Central memory CD8-positive, alpha-beta T cell (primary cell): Measurements from ENCODE around the gene PRSS1.
"Not testable (repeated sequence)": the region's sequence is repeated elsewhere in the genome, so short reads cannot be mapped to it uniquely, and the experiment has no call there.

Experiments used
- ATAC-seq: fragments of 150-1000 bp; cut with Tn5 transposase; replicated peaks from 2 replicates; pipeline ENCODE4 v1.10.0; 2022; ENCODE audit warnings: mild to moderate bottlenecking, moderate FRiP score, moderate number of reproducible peaks; ENCODE audit not compliant: poor library complexity, severe bottlenecking; ENCODE audit errors: extremely low read depth
- DNase-seq, 2 donors: peaks; one replicate each; pipeline ENCODE4 v3.0.0; 2021; ENCODE audit warnings: low spot score in 2 of 2
- H3K27ac Mint-ChIP-seq: one replicate; pipeline ENCODE4 v1.8.0; 2022; ENCODE audit warnings: low read depth, mild to moderate bottlenecking, moderate library complexity, mixed read lengths
- H3K27me3 Mint-ChIP-seq: one replicate; pipeline ENCODE4 v1.8.0; 2022; ENCODE audit warnings: mixed read lengths
- H3K36me3 Mint-ChIP-seq: one replicate; pipeline ENCODE4 v1.8.0; 2022; ENCODE audit warnings: mild to moderate bottlenecking, moderate library complexity, mixed read lengths; ENCODE audit not compliant: insufficient read depth
- H3K4me1 Mint-ChIP-seq: one replicate; pipeline ENCODE4 v1.8.0; 2022; ENCODE audit warnings: mixed read lengths
- H3K4me3 Mint-ChIP-seq: one replicate; pipeline ENCODE4 v1.8.0; 2022; ENCODE audit warnings: mild to moderate bottlenecking, moderate library complexity, mixed read lengths
- H3K9me3 Mint-ChIP-seq: one replicate; pipeline ENCODE4 v1.8.0; 2022; ENCODE audit warnings: mixed read lengths

Gene PRSS1

DNA sequence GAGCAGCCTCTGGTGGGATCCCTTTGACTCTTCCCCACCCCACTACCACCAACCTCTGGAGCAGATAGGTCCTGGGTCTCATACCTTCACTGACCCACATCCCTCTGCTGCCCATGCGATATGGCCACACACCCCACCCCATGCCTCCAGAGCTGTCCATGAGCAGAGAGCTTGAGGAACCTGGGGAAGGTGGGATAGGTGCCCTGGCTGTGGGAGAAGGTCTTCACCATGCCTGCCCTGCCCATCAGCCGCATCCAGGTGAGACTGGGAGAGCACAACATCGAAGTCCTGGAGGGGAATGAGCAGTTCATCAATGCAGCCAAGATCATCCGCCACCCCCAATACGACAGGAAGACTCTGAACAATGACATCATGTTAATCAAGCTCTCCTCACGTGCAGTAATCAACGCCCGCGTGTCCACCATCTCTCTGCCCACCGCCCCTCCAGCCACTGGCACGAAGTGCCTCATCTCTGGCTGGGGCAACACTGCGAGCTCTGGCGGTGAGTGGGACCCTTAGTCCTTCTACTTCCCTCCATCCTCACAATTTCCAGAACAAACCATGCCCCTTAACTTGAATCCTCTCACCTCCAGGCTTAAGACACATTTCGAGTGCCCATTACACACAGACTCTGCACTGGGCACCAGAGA, 2.4 kb downstream of the PRSS1 start:
- H3K36me3 Mint-ChIP-seq, DNase-seq, H3K4me3 Mint-ChIP-seq: not testable (repeated sequence)

DNA sequence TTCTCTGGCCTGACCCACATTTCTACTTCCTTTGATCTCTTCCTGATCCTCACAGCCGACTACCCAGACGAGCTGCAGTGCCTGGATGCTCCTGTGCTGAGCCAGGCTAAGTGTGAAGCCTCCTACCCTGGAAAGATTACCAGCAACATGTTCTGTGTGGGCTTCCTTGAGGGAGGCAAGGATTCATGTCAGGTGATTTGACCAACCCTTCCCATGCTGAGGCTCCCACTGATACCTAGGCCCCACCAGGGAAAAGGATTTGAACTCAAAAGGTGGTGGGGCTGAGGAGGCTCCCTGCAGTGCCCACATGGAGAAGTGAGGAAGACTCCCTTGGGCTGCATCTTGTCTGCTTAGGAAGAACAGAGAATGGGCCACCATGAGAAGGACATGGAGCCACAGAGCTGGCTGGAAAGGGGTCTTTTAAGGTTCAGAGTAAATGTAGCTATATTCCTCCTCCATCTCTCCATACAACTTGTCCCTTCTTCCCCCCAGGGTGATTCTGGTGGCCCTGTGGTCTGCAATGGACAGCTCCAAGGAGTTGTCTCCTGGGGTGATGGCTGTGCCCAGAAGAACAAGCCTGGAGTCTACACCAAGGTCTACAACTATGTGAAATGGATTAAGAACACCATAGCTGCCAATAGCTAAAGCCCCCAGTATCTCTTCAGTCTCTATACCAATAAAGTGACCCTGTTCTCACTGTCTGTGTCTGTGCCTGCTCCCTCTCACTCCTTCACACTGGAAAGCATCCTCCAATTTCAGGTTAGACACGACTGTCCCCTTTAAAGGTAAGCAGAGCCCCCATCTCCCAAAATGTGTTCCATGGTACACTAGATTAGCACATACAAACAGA, 3.3 kb downstream of the PRSS1 start:
- H3K27me3 Mint-ChIP-seq: no peaks in the 10 kb centered on the region
- no peaks in the 10 kb centered on the region for H3K9me3 Mint-ChIP-seq
- H3K27ac Mint-ChIP-seq: no peak overlapping the region
- no peak overlapping the region for H3K4me3 Mint-ChIP-seq
- DNase-seq: no peak
- H3K4me1 Mint-ChIP-seq: no peaks in the 10 kb centered on the region
- no peaks in the 10 kb centered on the region for H3K36me3 Mint-ChIP-seq
- ATAC-seq: no peak

More for the DNA sequence above, 2.4 kb downstream of the PRSS1 start:
- not testable (repeated sequence) for H3K27ac Mint-ChIP-seq, H3K9me3 Mint-ChIP-seq, H3K4me1 Mint-ChIP-seq, ATAC-seq, H3K27me3 Mint-ChIP-seq

DNA sequence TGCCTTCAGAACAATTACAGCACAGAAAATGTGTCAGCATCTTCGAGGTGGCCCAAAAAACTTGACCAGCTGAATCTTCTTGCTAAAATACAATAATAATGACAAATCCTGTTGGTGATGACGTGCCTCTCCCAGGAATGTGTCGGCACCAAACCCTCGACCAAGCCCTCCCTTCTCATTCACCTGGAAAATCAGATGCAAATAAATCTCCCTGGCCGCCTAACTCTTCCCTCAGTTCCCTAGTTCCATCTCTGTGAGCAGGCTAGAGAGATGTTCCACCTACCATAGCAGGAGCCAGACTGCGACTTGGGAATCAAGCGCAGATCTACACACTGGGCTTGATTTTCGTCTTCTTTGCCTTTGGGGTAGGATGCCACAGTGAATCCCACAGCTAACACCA, 4.1 kb downstream of the PRSS1 start:
- no peak overlapping the region for H3K4me3 Mint-ChIP-seq
- H3K36me3 Mint-ChIP-seq: no peaks in the 10 kb centered on the region
- no peak for ATAC-seq
- no peak for DNase-seq
- no peaks in the 10 kb centered on the region for H3K4me1 Mint-ChIP-seq
- no peaks in the 10 kb centered on the region for H3K9me3 Mint-ChIP-seq
- no peak overlapping the region for H3K27ac Mint-ChIP-seq
- no peaks in the 10 kb centered on the region for H3K27me3 Mint-ChIP-seq

DNA sequence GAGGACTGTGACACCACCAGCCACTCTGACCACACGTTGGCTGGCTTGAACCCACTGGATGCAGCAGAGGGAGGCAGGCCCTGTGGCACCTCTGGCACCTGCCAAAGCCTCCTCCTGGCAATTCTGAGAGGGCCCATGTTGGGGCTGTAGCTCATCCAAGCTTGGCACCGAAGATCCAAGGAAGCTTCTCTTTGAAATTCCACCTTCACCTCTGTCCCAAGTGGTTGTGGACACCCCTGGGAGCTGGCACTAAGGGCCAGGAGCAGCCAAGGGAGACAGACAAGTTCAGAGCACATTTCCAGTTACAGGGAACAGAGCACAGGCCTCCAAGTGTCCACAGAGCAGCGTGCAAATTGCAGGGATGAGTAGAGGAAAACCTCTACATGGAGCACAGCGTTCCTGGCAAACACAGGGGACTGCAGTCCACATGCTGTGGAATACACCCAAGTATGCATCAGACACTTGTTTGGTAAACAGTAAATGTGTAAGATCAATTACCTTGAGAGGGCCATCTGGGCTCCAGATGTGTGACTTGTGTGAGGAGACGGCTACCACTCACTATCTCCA, 4.7 kb downstream of the PRSS1 start:
- not testable (repeated sequence) for DNase-seq

DNA sequence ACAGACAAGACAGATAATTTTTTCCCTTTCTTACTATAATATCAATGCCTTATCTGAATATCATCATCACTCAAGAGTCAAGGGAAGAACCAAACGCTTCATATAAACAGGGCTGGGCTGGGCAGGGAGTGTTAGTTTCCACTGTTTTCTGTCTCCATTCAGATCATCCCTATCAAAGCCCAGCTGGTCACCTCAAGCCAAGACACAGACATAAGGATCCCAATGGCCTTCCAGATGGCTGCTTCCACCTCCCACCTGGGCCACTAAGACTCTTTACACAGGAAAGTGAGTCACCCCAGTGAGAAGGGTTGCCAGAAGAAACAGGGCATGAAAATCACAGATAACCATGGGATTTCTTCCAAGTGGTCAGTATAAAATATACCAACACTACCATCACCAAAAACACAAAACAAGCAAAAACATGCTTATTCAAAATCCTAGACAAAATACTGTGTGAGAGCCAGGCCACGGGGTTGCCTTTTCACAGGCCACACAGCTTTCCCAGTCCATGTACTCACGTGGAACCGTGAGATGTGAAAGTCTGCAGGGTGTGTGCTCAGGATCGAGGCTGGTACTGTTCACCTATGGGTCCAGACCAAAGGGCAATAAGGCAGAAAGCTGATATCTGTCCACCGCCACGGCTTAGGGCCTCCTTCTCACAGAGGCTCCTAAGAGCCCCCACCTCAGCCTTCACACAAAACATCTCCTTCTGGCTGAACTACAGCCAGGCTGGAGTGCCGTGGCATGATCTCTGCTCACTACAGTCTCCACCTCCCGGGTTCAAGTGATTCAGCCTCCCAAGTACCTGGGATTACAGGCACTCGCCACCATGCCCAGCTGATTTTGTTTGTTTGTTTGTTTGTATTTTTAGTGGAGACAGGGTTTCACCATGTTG, 5.7 kb downstream of the PRSS1 start:
- no peaks in the 10 kb centered on the region for H3K9me3 Mint-ChIP-seq
- no peak overlapping the region for H3K27ac Mint-ChIP-seq
- no peak overlapping the region for H3K4me3 Mint-ChIP-seq
- no peaks in the 10 kb centered on the region for H3K36me3 Mint-ChIP-seq
- ATAC-seq (no peak), DNase-seq (no peak)
- H3K4me1 Mint-ChIP-seq: no peaks in the 10 kb centered on the region
- H3K27me3 Mint-ChIP-seq: no peaks in the 10 kb centered on the region

More for the DNA sequence above, 4.7 kb downstream of the PRSS1 start:
- not testable (repeated sequence) for H3K27me3 Mint-ChIP-seq, ATAC-seq, H3K27ac Mint-ChIP-seq, H3K4me1 Mint-ChIP-seq, H3K36me3 Mint-ChIP-seq, H3K9me3 Mint-ChIP-seq, H3K4me3 Mint-ChIP-seq

DNA sequence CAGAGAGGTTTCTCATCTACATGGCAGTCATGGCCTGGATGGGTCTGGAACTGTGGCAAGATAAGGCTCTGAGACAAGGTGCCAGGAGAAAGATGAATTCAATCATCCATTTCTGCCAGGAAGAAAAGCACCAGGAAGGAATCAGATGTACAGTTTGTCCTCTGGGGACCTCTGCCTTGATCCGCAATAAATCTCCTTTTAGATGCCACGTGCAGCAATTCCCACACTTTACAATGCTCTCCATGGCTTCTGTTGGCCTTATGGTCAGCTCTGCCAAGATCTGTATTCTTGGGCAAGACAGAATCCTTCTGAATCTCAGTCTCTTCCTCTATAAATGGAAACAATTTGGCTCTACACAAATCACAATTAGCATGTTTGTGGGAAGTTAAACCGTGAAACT, 9.0 kb downstream of the PRSS1 start:
- H3K36me3 Mint-ChIP-seq, H3K27ac Mint-ChIP-seq, H3K4me3 Mint-ChIP-seq, H3K9me3 Mint-ChIP-seq, ATAC-seq, H3K27me3 Mint-ChIP-seq, DNase-seq, H3K4me1 Mint-ChIP-seq: not testable (repeated sequence)

DNA sequence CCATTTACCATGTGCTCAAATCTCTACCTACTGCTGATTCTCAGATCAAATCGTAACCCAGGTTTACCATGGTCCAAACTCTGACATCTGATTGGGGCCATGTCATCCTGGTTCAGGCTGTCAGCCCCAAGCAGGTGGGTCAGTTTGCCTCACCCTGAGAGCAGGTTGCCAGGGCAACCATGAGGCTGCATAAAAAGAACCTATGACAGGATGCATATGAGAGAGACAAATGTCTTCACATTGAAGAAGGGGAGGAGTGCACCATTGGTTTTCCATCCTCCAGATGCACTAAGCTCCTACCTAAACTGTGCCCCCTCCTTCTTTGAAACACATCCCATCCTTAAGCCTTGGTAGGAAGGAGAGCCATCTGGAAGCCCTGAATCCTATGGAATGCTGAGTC, 10.2 kb downstream of the PRSS1 start:
- no peak overlapping the region for H3K27ac Mint-ChIP-seq
- no peaks in the 10 kb centered on the region for H3K27me3 Mint-ChIP-seq
- no peak overlapping the region for H3K4me3 Mint-ChIP-seq
- no peak for ATAC-seq
- H3K9me3 Mint-ChIP-seq: no peaks in the 10 kb centered on the region
- no peaks in the 10 kb centered on the region for H3K36me3 Mint-ChIP-seq
- H3K4me1 Mint-ChIP-seq: no peaks in the 10 kb centered on the region
- DNase-seq: no peak

DNA sequence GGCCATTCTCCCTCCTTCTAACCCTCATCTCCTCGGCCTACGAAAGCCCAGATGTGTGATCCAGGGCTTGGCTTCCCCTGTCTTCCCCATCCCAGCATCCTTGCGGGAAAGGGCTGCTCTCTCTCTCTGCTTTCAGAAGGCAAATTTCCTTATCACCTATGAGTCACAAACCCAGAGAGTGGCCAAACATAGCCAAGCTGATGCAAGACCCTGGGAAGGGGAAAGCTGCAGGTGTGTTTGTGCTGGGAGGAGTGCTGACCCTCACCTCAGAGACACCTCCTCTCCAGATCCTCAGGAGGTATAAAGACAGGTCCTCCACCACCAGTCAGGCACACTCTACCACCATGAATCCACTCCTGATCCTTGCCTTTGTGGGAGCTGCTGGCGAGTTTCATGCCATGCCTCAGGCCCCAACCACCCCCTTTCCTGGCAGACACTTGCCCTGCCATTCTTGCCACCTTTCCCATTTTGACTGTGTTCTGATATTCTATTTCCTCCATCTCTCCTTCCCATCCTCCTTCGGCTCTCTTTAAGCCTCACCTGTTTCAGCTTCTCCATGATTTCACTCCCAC, 10.9 kb downstream of the PRSS1 start:
- Mint-ChIP-seq H3K4me1 (no peaks in the 10 kb centered on the region), H3K9me3 (no peaks in the 10 kb centered on the region), H3K4me3 (no peak overlapping the region), H3K27me3 (no peaks in the 10 kb centered on the region), H3K36me3 (peaks cover under 1% of the 10 kb centered on the region), H3K27ac (no peak overlapping the region)
- DNase-seq: no peak
- ATAC-seq: no peak

DNA sequence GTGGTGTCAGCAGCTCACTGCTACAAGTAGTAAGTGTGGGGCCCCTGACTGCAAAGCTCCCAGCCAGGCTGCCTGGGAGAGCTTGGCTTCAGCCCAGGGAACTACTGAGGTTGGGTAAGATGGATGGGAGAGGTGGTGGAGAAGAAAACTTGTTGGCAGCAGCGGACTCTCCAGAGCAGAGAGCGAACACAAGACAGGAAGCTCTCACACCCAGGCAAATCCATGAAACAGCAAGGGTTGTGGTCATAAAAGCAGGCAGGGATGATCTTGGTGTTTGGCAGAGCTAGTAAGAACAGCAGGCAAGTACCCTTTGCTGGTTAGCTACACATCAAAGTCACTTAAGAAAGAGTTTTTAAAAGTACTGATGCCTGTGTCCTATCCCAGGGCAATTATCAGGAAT, 12.3 kb downstream of the PRSS1 start:
- not testable (repeated sequence) for H3K9me3 Mint-ChIP-seq, H3K4me1 Mint-ChIP-seq, H3K36me3 Mint-ChIP-seq, H3K27me3 Mint-ChIP-seq, H3K27ac Mint-ChIP-seq, H3K4me3 Mint-ChIP-seq, DNase-seq, ATAC-seq

DNA sequence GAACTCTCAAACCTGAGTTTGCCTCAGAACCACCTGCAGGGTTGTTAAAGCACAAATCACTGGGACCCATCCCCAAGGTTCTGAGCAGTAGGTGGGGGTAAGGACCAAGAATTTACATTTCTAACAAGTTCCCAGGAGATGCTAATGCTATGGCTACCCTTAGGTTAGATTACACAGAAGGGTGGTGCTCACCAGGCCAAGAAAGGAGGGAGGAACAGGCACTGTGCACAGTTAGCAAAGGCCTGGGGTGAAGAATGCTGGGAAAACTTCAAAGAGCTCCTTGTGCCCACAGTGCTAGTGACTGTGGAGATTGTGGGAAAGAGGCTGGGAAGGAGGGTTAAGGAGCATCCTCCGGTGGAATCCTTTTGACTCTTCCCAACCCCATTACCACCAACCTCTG, 12.8 kb downstream of the PRSS1 start:
- no peak for DNase-seq
- no peak overlapping the region for H3K27ac Mint-ChIP-seq
- no peak for ATAC-seq
- no peaks in the 10 kb centered on the region for H3K9me3 Mint-ChIP-seq
- H3K4me3 Mint-ChIP-seq: no peak overlapping the region
- H3K4me1 Mint-ChIP-seq: no peaks in the 10 kb centered on the region
- peaks cover 5% of the 10 kb centered on the region for H3K36me3 Mint-ChIP-seq
- no peaks in the 10 kb centered on the region for H3K27me3 Mint-ChIP-seq

DNA sequence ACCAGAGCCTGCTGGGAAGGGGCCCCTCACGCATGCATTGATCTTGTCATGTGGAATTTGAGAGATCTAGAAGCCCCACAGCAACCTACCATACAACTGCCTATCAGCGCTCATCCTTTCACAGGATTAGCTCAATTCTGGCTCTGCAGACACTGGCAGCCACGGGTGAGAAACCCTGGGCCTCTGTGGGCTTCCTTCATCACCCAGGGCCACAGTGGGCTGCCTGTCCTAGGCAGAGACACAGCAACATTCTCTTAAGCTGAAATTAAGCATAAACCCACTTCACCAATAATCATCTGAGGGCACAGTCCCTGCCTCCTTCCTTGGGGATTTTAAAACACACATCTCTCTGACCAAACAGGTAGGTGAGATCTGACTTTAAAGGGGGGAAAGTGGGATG, 18.2 kb downstream of the PRSS1 start:
- DNase-seq (no peak), ATAC-seq (no peak)
- H3K9me3 Mint-ChIP-seq: no peaks in the 10 kb centered on the region
- no peak overlapping the region for H3K27ac Mint-ChIP-seq
- no peak overlapping the region for H3K4me3 Mint-ChIP-seq
- no peaks in the 10 kb centered on the region for H3K27me3 Mint-ChIP-seq
- H3K4me1 Mint-ChIP-seq: peaks cover 10% of the 10 kb centered on the region
- H3K36me3 Mint-ChIP-seq: peaks cover 5% of the 10 kb centered on the region

DNA sequence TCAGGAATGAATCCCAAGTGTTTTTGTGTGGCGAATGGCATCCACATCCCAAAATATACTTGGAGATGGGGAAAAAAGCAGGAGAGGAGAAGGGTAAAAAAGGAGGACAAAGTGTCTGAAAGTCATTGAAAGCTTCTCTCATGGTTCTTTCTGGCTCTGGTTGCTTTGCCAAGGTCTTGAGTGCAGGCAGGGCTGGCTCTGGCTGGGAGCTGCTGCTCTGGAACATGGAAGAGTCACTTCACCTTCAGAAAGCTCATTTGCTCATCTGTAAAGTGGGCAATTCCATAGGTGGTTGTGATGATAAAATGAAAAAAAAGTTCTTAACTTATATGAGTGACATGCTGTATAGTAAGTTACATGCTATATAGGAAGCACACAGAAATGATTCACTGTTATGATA, 18.6 kb downstream of the PRSS1 start:
- Mint-ChIP-seq H3K27ac (no peak overlapping the region), H3K9me3 (no peaks in the 10 kb centered on the region), H3K4me1 (peaks cover 10% of the 10 kb centered on the region), H3K27me3 (no peaks in the 10 kb centered on the region), H3K36me3 (peaks cover 5% of the 10 kb centered on the region), H3K4me3 (no peak overlapping the region)
- no peak for DNase-seq
- ATAC-seq: no peak
